ENCODE results near the gene MIER2. TPM values are rescaled to one million over a fixed set of nuclear protein-coding genes. Genes with fewer than 3 reads are reported as not detected.
"Not testable (repeated sequence)": the region's sequence is repeated elsewhere in the genome, so short reads cannot be mapped to it uniquely, and the experiment has no call there.

The MIER2 gene
- total RNA-seq, 2 donors from 2014 or later = 3.1 to 9.6 TPM

DNA sequence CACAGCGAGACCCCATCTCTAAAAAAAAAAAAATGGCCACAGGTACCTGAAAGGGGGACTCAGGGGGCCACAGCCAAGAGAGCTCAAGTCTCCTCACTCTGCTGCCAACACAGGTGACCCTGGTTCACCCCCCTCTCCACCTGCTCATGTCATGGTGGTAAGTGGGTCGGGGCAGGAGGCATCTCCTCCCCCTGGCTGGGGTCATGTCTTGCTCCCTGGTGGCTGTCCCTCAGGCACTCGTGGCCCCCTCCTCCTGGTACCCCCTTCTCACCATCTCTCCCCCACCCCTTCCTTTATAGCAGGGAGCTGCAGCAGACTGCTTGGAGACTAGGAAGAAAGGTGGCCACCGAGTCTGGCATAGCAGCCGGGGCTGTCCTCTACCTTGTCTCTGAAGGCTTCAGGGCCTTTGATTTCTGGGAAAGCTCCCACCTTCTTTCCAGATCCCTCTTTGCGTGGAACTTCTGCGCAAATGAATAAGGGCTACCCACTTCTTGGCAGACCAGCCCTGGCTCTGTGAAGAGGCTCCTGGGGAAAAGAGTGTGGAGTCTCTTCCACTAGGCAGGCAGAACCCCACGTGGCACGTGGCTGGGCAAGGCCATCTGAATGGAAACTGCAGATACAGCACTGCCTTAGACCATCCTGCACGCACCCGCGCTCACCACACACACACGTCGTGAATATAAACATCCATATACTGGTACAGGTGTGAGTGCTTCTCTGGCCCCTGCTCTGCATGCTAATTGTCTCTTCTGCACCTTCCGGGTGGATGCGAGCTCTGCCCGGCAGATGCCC, 20.1 kb upstream of the MIER2 start:
- Histone ChIP-seq H3K4me1 (no peaks in the 10 kb centered on the region), H3K27ac (no peak overlapping the region), H3K36me3 (replicated peaks in 1 of 2; ENCODE audit: insufficient read depth in 1 of 2, low read depth in 2 of 2) (no peaks in the 10 kb centered on the region), H3K4me3 (no peak overlapping the region), H3K27me3 (no peaks in the 10 kb centered on the region), H3K9me3 (no peaks in the 10 kb centered on the region)
- no peak for TF ChIP-seq CTCF (IDR thresholded peaks at IDR 0.05)
- no peak for TF ChIP-seq POLR2A (IDR thresholded peaks at IDR 0.05)
- no peak for ATAC-seq
- 47 to 48% methylated on average over 12 to 16 of the region's 17 CpGs for WGBS, 2 donors
- intact Hi-C loops (cut with DNase I) = no loop called here
- DNase-seq = no peak

- 64 to 65% methylated on average over 11 of the region's 11 CpGs for WGBS, 2 donors
- H3K27me3 ChIP-seq = no peaks in the 10 kb centered on the region
- H3K36me3 ChIP-seq (replicated peaks in 1 of 2; ENCODE audit: insufficient read depth in 1 of 2, low read depth in 2 of 2) = no peaks in the 10 kb centered on the region
- no peak for DNase-seq
- H3K4me1 ChIP-seq = no peaks in the 10 kb centered on the region
- no peak overlapping the region for H3K27ac ChIP-seq
- H3K9me3 ChIP-seq = no peaks in the 10 kb centered on the region
- no peak for ATAC-seq
- no peak overlapping the region for H3K4me3 ChIP-seq
- TF ChIP-seq CTCF (IDR thresholded peaks at IDR 0.05) = no peak
- no peak for TF ChIP-seq POLR2A (IDR thresholded peaks at IDR 0.05)
- intact Hi-C loops (cut with DNase I) = no loop called here
Measured at GRCh38 chr19:362683-363082, 18.1 kb upstream of the MIER2 start.

GRCh38 chr19:362154-362553, 17.6 kb upstream of the MIER2 start:
- ATAC-seq (no peak), DNase-seq (no peak)
- Histone ChIP-seq H3K4me1 (no peaks in the 10 kb centered on the region), H3K9me3 (no peaks in the 10 kb centered on the region), H3K27ac (no peak overlapping the region), H3K4me3 (no peak overlapping the region), H3K27me3 (no peaks in the 10 kb centered on the region), H3K36me3 (replicated peaks in 1 of 2; ENCODE audit: insufficient read depth in 1 of 2, low read depth in 2 of 2) (no peaks in the 10 kb centered on the region)
- TF ChIP-seq POLR2A (IDR thresholded peaks at IDR 0.05) = no peak
- TF ChIP-seq CTCF (IDR thresholded peaks at IDR 0.05) = no peak
- intact Hi-C loops (cut with DNase I) = no loop called here
- WGBS, 2 donors = 75 to 77% methylated on average over 8 to 11 of the region's 11 CpGs

DNA sequence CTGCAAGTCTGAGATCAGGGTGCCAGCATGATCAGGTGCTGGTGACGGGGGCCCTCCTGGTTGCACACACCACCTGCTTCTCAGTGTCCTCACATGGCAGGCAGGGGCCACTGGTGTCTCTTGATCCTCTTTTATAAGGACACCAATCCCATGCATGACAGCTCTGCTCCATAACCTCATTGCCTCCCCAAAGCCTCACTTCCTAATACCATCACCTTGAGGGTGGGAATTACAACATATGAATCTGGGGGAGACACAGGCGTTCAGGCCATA, 15.0 kb upstream of the MIER2 start:
- Histone ChIP-seq H3K4me3 (no peak overlapping the region), H3K27ac (no peak overlapping the region), H3K27me3 (no peaks in the 10 kb centered on the region), H3K4me1 (no peaks in the 10 kb centered on the region), H3K36me3 (replicated peaks in 1 of 2; ENCODE audit: insufficient read depth in 1 of 2, low read depth in 2 of 2) (no peaks in the 10 kb centered on the region), H3K9me3 (no peaks in the 10 kb centered on the region)
- TF ChIP-seq CTCF (IDR thresholded peaks at IDR 0.05) (no peak), POLR2A (IDR thresholded peaks at IDR 0.05) (no peak)
- no peak for ATAC-seq
- no peak for DNase-seq
- intact Hi-C loops (cut with DNase I) = no loop called here
- 20 to 50% methylated on average over 1 to 2 of the region's 2 CpGs for WGBS, 2 donors

GRCh38 chr19:355536-355935, 10.9 kb upstream of the MIER2 start:
- H3K36me3 ChIP-seq (replicated peaks in 1 of 2; ENCODE audit: insufficient read depth in 1 of 2, low read depth in 2 of 2); H3K4me3 ChIP-seq; ATAC-seq; DNase-seq; H3K4me1 ChIP-seq; intact Hi-C loops (cut with DNase I); H3K27ac ChIP-seq; H3K27me3 ChIP-seq; H3K9me3 ChIP-seq: not testable (repeated sequence)
- 74 to 85% methylated on average over 15 of the region's 15 CpGs for WGBS, 2 donors

Measured in body of pancreas (tissue), 4 donors.